ENCODE results near the gene SH3BGR.

SH3BGR gene

DNA sequence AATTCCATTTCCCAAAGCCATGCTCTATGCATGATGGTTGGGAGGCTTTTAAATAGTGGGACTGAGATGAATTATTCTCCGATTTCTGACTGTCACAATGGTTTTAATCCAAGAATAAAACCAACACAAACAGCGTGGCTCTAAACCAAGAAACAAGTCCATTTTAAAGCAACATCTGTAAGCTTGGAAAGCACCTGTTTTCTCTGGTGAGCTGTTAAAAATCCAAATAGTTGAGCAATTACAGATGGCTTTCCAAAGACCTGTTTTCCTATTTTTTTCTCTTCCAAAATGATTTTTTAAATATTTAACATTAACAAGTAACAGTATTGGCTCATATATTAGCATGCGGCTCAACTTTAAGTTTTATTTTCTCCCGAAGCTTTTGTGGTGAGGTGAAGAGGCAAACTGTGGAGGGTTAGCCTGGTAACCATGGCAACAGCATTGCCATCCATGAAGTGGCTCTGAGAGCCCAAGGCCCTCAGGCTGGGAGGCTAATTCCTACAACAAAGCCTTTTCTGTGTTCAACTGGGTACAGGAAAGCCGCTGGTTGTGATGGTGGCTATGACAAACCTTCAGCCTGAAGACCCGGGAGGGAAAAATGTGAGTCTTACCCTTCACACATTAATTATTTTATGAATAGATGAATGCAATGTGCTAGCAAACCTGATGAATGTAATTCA, 104.3 kb downstream of the SH3BGR start:
- no peak for DNase-seq

DNA sequence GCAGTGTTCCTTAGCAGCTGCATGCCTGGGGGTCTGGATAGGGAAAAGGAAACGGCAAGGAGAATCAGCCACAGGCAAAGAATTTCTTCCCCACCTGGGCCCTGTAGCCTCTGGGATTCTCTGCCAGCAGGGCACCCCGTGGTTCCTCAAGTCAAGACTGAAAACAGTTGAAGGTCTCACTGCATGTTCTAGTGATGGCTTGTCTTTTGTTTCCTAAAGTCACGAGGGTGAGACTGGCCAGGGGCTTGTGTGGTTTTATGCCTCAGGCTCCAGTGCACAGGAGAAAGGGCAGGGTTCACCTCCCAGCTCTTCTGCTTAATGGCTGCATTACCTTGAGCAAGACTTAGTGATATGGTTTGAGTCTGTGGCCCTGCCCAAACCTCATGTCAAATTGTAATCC, 107.7 kb downstream of the SH3BGR start:
- DNase-seq = no peak

DNA sequence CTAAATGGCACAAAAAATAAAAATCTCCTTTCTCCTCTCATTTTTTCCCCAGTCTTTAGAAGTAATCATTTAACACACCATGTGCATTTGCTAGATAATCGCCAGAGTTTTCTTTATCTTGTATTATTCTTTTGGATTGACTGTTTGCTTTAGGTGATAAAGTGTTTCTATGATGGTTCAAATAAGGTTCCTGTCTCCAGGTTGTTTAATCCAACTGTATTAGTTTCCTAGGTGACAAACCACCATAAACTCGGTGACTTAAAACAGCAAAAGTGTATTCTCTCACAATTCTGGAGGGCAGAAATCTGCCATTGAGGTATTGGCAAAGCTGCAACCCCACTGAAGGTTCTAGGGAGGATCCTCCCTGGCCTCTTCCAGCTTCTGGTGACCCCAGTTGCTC, 109.4 kb downstream of the SH3BGR start:
- DNase-seq = no peak

DNA sequence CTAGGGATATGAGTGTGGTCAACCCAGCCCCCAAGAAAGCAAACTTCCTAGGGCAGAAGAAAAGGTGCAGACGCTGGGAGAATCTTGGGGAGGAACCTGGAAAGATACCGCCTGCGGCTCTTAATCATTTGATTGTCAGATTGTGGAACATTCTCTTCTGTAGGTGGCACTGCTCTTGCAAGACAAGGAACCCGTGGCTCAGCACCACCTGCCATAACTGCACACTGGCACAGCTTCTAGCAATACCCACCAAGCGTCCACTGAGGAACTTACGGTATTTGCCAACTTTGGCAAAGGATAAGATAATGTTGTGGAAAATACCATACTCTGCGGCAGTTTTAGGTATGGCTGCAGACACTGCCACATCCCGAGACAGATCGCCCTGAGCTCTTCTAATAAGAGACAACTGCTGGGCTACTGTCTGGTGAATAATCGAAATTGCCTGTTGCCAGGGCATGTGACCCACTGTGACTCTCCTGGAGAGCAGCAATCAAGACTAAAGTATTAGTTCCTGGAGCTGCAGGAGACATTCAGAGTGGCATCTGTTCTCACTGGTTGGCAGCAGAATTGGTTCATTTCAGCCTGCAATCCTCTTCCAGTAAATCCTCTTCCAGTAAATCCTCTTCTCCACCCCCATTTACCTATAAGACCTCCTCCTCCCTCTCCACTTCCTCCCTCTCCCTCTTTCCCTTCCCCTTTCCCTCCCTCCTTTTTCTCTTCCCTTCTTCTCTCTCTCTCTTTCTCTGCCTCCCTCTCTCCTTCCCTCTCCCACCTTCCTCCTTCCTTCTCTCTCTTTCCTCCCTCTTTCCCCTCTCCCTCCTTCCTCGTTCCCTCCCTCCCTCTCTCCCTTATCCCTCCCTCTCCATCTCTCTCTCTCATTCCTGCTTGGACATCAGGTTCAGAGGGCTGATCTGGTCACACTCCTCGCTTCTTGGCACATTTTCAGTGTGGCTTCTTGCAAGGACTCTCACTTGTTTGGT, 111.3 kb downstream of the SH3BGR start:
- DNase-seq = no peak

DNA sequence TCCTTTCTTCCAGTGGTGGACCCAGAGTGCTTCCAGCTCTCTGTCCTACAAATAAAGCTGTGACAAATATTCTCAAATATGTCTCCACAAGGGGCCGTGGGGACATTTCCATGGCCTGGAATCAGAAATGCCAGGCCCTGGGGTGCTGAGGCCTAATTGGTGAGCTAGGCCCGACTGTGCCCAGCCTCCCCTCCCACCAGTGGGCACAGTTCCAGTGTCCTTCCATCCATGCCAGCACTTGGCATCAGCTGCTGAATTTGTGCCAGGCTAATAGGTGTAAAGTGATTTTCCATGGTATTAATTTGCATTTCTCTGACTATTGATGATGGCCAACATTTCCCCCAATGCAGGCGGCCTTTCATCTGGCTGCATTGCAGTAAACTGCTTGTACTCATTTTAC, 112.4 kb downstream of the SH3BGR start:
- DNase-seq = no peak
